B cell (primary cell): Measurements from ENCODE around the gene NOL11.

Experiments used
- CTCF ChIP-seq: fragments of 200-600 bp; IDR thresholded peaks from one replicate; pipeline ENCODE4 v1.8.0; 2022; ENCODE audit warnings: antibody characterized with exemption, mild to moderate bottlenecking
- EZH2 ChIP-seq: IDR thresholded peaks from 2 replicates; pipeline ENCODE4 v1.6.1; 2012; ENCODE audit warnings: borderline replicate concordance, low read depth, mild to moderate bottlenecking, moderate library complexity, low read length; ENCODE audit not compliant: insufficient read depth, poor library complexity, severe bottlenecking

DNA sequence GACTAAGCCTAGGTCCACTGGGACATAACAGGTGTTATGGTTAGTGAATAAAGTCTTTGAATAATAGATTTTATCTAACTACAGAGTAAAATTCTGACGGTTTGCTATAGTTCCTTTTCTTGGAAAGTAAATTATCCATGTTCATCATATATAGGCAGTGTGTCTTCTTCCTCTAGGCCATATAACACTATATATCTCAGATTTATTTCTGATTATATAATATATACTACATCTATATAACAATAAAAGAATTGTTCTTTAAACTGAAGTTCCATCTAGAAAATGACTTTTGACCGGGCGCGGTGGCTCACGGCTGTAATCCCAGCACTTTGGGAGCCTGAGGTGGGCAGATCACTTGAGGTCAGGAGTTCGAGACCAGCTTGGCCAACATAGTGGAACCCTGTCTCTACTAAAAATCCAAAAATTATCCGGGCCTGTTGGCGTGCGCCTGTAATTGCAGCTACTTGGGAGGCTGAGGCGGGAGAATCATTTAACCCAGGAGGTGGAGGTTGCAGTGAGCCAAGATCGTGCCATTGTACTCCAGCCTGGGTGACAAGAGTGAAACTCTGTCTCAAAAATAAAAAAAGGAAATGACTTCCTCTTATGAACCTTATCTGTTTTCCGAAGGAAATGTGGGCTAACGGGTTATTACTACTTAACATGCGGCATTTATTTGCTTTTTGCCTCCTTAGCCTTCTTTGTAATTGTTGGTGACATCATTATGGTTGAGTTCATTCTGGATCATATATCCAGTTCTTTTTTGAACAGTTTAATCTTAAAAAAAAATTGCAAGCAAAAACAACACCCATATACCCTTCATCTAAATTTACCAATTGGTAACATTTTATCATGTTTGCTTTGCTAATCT is 29.2 kb downstream of the NOL11 start:
- no peak for TF ChIP-seq CTCF
- no peak for TF ChIP-seq EZH2
